WI38 (cell line): ENCODE data around the gene SH3RF3.

ENCODE experiments used
- H3K4me3 ChIP-seq: 2 replicates; pipeline ENCODE4 v1.5.1; 2011; ENCODE audit warnings: low read depth, mild to moderate bottlenecking, control low read depth, low read length
- CTCF ChIP-seq: IDR thresholded peaks from 2 replicates; pipeline ENCODE4 v1.5.1; 2012; ENCODE audit warnings: low read depth, mild to moderate bottlenecking, control low read depth, low read length

The SH3RF3 gene

GRCh38 chr2:109207176-109207575, 78.2 kb downstream of the SH3RF3 start:
- no peak overlapping the region for H3K4me3 ChIP-seq
- no peak for TF ChIP-seq CTCF

GRCh38 chr2:109208071-109208950, 79.3 kb downstream of the SH3RF3 start:
- H3K4me3 ChIP-seq = no peak overlapping the region
- no peak for TF ChIP-seq CTCF

GRCh38 chr2:109208951-109209335, 79.9 kb downstream of the SH3RF3 start:
- no peak for TF ChIP-seq CTCF
- no peak overlapping the region for H3K4me3 ChIP-seq

- peak overlapping the region; percentile 27; the same call in 1 of the 2 replicates for H3K4me3 ChIP-seq
These were observed 80.4 kb downstream of the SH3RF3 start for GRCh38 chr2:109209412-109209811.

GRCh38 chr2:109209941-109210340, 80.9 kb downstream of the SH3RF3 start:
- H3K4me3 ChIP-seq = no peak overlapping the region
- no peak for TF ChIP-seq CTCF

More at GRCh38 chr2:109209412-109209811, 80.4 kb downstream of the SH3RF3 start:
- TF ChIP-seq CTCF = no peak

- no peak overlapping the region for H3K4me3 ChIP-seq
- no peak for TF ChIP-seq CTCF
These were observed 81.6 kb downstream of the SH3RF3 start for GRCh38 chr2:109210431-109211200.

GRCh38 chr2:109211315-109211714, 82.3 kb downstream of the SH3RF3 start:
- no peak for TF ChIP-seq CTCF
- H3K4me3 ChIP-seq = no peak overlapping the region
